NCI-H446 (cell line): ENCODE results near the gene PGAM5.
"Not testable (repeated sequence)": the region's sequence is repeated elsewhere in the genome, so short reads cannot be mapped to it uniquely, and the experiment has no call there.

ENCODE experiments used
- DNase-seq, 2 experiments: peaks; one replicate each; lab custom pipeline; 2025; lab: John Stamatoyannopoulos, UW

PGAM5 gene

GRCh38 chr12:132689227-132689626, 21.4 kb upstream of the PGAM5 start:
- no peak for DNase-seq

- no peak for DNase-seq
These were observed 20.5 kb upstream of the PGAM5 start for GRCh38 chr12:132690112-132690511.

GRCh38 chr12:132692030-132692429, 18.6 kb upstream of the PGAM5 start:
- DNase-seq, result not testable (repeated sequence)

DNA sequence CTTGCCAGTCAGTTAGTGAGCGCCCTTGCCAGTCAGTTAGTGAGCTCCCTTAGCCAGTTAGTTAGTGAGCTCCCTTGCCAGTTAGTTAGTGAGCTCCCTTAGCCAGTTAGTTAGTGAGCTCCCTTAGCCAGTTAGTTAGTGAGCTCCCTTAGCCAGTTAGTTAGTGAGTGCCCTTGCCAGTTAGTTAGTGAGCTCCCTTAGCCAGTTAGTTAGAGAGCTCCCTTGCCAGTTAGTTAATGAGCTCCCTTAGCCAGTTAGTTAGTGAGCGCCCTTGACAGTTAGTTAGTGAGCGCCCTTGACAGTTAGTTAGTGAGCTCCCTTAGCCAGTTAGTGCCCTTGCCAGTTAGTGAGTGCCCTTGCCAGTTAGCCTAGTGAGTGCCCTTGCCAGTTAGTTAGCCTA, 15.8 kb upstream of the PGAM5 start:
- not testable (repeated sequence) for DNase-seq

- no peak for DNase-seq
These were observed 15.2 kb upstream of the PGAM5 start for GRCh38 chr12:132695431-132695830.

DNA sequence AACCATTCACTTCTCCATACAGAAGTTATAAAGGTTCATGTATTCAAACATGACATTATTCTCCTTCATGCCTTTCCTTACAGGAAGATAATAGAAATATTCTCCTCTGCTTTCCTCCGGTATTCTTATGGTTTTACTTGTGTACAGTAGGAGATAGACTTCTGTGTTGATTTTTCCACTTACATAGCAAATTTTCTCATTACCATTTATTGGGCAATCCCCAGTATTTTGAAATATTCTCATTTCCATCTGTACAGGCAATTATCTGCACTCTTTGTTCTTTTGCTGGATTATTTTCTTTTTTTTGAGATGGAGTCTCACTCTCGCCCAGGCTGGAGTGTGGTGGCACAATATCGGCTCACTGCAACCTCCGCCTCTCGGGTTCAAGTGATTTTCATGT, 12.3 kb upstream of the PGAM5 start:
- DNase-seq, result no peak

DNA sequence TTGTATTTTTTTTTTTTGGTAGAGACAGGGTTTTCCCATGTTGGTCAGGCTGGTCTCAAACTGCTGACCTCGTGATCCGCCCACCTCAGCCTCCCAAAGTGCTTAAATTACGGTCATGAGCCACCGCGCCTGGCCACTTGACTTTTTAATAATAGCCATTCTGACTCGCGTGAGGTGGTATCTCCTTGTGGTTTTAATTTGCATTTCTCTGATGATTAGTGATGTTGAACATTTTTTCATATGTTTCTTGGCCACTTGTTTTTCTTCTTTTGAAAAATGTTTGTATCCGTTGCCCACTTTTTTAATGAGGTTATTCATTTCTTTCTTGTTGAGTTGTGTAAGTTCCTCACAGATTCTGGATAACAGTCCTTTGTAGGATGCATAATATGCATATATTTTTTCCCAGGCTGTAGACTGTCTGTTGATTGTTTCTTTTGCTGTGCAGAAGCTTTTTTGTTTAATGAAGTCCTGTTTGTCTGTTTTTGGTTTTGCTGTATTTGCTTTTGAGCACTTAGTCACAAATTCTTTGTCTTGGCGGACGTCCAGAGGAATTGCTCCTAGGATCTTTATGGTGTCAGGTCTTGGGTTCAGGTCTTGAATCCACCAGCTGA, 10.3 kb upstream of the PGAM5 start:
- no peak for DNase-seq

DNA sequence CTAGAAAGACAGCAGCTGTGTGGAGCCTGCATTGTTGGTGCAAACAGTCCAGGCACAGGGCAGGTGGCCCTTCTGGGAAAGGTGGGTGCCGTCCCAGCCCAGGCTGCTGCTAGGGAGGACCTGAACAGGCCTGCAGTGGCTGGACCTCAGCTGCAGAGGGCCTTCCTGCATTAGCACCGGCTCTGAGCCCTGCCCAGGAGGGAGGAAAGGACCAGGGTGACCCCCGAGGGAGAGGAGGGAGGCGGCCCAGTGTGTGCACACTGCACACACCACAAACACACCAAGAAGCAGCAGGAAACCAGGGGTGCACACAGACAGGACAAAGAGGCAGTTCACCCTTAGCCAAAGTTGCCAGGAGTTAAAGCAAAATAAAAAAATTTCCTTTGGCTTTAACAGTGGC, 8.0 kb upstream of the PGAM5 start:
- no peak for DNase-seq

DNA sequence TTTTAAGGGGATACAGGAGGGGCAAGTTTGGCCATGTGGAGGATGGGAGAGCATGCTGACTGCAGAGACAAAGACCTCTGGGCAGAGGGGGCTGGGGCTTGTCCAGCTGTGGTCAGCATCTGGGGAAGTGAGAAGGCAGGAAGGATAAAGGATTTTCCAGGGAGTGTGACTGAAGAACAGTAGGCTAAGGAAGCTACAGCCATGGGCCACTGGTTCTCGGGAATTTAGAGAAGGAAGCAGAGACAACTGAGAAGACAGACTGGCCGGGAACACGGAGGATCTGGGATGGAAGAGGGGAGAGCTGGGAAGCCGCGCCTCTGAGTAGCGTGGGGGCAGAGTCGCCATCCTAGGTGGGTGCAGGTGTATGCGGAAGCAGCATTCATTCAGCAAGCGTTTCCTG, 7.0 kb upstream of the PGAM5 start:
- no peak for DNase-seq

GRCh38 chr12:132707241-132707640, 3.4 kb upstream of the PGAM5 start:
- no peak for DNase-seq

DNA sequence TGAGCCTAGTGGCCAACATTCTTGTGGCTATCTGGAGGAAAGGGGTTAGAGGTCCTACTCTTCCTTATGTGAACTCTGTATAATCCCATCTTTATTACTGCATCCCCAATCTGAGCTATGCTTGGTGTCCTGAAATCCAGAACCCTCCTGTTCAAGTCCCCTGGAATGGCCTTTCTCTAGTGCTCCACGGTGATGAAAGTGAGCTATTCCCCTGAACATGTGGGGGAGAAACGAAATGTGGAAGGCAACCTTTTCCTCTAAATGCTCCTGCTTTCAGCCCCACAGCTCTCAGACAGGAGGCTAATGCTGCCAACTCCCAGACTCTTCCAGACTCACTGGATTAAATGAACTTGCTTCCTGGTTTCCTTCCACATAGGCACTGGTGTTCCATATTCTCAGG, 2.5 kb upstream of the PGAM5 start:
- DNase-seq, result no peak

- no peak for DNase-seq
These were observed 618 bp upstream of the PGAM5 start for GRCh38 chr12:132710043-132710404.

- DNase-seq, result no peak
These were observed 620 bp downstream of the PGAM5 start for GRCh38 chr12:132711080-132711843.

DNA sequence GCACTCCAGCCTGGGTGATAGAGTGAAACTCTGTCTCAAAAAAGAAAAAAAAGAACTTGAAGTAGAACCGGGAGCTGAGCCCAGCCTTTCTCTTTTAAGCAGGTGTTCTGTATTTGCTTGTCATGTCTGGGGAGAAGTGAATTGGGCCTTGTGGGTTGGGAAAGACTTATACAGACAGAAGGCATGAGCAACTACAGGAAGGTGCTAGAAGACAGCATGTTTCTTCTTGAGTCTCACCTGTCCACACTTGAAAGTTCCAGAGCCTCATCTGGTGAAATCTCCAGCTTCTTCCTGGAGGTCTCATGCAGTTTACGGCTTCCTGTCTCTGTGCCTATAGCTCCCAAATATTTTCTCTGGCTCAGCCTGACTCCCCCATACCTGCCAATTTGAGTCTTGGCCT, 2.5 kb downstream of the PGAM5 start:
- DNase-seq, result no peak

GRCh38 chr12:132715874-132716273, 5.2 kb downstream of the PGAM5 start:
- DNase-seq, result no peak

GRCh38 chr12:132716356-132716755, 5.7 kb downstream of the PGAM5 start:
- no peak for DNase-seq

- DNase-seq, result no peak
These were observed 6.4 kb downstream of the PGAM5 start for GRCh38 chr12:132717011-132717410.

DNA sequence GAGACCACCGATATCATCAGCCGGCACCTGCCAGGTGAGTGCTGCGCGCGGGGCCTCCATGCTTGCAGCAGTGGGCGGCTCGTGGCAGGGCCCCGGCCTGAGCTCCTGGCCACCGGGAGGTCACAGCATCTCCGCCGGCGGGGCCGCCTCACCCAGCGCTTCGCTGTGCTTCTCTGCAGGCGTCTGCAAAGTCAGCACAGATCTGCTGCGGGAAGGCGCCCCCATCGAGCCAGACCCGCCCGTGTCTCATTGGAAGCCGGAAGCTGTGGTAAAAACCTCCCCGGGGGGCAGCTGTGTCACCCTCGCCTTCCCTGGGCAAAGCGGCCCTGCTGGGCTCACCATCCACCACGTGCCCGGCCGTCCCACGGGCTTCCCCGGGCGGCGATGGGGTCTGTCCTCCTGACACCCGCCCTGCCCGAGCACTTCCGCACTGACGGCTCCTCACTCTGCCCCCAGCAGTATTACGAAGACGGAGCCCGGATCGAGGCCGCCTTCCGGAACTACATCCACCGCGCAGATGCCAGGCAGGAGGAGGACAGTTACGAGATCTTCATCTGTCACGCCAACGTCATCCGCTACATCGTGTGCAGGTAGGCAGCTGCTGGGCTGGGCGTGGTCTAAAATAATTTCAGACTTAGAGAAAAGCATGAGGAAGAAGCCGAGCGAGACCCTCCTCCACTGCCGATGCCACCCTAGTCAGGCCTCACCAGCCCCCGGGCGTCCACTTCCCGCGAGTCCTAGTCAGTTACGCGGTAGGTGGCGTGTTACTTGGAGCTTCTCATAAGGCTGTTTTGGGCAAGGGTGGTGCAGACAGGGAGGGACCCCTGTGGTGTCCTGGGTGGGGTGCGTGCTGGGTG, 7.1 kb downstream of the PGAM5 start:
- no peak for DNase-seq

DNA sequence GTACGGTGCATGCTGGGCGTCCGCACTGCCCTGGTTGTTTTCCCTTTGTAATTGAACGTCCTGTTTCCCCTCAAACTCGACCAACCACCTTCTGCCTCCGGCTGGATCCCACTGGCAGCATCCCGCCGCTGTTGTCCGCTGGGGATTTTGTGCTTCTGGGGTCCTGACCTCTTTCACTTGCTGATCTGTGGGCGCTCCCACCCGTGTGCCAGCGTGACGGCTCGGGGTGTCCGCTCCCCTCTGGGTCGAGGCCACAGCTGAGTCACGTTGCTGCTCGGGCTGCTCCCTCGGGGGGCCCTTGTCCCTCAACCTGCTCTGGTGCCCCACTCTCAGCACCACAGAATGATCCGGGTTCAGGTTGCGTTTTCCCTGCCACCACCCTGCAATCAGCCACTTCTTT, 8.0 kb downstream of the PGAM5 start:
- no peak for DNase-seq

DNA sequence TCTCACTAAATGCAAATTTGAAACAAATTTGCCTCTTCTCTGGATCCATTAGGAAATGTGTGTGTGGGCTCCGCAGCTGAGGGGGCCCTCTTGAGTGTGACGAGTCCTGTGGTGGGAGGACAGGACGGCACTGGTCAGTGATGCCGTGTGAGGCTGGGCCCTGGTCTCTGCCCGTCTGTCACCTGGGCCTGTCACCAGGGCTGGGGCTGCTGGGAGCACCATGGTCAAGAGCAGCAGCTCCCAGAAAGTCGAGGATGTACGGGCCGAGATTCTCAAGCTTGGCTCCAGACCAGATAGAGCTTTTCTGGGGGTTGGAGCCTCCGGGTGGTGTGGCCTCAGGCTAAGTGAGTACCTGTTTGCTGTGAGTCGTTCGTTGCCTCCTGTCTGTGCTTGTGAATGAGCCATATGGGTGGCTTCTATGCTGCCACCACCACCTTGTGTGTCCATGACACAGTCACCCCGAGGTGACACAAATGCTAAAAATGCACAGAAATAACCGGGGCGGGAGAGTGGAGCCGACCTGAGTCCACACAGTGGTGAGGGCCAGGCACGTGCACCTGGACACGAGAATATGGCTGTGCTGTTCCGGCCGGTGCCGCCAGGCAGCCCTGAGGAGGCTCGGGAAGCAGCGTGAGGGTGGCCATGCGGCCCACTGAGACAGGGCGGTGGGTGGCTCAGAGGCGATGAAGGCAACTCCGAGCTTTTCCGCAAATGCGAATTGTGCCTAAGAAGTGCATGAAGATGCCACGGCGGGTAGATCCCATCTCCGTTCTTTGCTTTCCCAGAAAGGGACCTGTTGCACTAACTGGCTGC, 8.7 kb downstream of the PGAM5 start:
- DNase-seq, result no peak

DNA sequence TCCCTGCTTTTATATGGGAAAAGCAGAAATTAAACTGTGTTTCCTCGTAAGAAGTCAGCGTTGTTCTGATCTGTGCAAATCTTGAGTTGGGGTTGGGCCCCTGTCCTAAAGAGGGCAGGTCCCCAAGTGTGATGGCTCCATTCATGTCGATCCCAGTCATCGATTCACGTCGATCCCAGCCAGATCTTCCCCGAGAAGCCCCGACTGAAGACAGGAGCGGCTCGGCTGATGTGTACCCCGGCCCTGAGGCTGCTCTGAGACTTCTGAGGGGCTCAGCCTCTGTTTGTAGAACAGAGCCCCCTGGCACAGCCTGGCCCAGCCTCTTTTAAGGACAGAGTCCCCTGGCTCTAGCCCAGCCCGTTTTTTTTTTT, 9.3 kb downstream of the PGAM5 start:
- no peak for DNase-seq

DNA sequence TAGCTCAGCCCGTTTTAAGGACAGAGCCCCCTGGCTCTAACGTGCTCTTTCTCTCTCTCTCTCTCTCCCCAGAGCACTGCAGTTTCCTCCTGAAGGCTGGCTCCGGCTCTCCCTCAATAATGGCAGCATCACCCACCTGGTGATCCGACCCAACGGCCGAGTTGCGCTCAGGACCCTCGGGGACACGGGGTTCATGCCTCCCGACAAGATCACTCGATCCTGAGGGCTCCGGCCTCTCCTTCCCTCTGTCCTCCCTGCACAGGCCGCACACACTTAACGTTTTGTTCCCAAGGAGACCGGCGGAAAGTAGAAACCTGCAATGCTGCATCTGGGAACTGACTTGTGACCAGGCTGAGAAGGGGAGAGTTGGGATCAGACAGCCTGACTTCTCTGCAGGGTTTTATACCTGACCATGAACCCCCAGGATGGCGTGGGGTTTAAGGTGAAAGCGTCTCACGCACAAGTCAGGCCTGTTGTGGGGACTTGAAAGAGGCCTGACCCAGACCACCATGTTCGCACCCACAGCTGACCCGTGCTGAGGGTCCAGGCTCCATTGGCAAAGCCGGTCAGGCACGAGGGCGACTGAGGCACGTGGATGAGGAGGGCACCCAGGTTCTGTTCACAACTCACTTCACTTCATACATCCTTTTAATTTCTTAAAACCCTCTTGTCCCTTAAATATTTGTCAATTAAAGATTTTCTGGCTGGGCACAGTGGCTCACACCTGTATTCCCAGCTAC, 10.1 kb downstream of the PGAM5 start:
- DNase-seq, result no peak
